DMS153 treated with DMSO at 0.1 percent for 48 hours (cell line): Measurements from ENCODE around the gene EML4.

Experiments used
- DNase-seq: peaks from one replicate; lab custom pipeline; 2025; ENCODE audit not compliant: unreplicated experiment; lab: John Stamatoyannopoulos, UW

EML4 gene

DNA sequence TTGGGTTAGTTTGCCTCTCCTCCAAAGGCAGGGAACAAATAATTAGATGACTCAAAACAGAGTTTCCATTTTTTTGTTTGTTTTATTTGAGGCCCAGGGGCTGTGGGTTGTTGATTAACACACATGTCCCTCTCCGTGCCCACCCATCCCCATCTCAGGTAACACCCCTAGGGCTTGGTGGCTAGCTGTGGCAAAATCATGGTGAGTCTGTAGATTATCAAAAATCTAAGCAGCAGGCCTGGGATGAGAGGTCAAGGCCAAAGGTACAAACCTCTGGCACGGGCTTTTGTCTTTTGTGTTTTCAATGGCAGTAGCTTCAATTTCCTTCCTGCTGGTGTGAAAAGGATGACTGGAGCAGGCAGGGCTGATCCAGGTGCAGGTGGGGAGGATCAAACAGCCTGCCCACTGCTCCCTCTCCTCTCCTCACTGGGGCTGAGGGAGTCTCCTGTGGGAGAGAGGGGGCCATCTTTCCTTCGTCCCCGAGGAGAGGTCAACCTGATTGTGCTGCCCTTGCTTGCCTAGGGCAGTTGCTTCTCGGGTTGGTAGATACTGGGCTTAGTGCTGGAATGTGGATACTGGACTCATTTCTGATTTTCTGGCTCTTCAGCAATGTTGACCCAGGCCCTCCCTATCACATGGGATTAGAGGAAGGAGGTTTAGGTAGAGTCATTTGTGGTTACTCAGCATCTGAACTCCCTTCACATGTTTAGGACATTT lies 31.9 kb upstream of the EML4 start:
- DNase-seq, result no peak

DNA sequence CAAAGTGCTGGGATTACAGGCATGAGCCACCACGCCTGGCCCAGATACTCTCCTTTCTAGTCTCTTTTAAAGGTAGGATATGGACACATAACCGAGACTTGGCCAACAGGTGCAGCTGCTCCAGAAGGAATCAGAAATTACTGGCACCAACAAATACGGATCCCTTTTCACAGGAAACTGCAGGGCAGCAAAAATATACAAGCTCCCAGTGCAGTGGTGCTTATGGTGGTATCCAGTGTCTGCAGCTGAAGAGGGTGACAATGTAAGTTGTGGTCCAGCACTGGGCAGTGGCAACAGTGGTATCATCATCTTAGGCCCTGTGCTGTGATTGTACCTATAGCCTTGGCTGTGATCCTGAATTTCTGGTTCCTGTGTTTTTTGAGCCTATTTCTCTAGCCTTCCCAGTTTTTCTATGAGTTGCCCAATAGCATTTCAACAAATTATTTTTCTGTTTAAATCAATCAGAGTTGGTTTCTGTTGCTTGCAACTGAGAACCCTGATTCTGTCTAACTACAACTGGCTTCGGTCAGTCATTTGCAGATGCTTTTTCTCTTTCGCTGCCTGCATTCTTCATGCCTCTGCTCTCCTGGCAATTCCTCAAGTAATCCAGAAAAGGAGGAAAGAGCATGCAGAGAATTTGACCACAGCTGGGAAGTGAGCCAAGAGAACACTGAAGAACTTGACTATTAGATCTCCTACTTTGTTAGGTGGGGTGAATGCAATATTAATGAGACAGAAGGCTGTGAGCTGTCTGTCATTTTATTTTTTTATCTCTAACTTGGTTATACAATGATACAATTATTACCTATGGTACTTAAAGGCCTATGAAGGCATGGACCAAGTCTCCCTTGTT lies 30.8 kb upstream of the EML4 start:
- DNase-seq, result no peak

DNA sequence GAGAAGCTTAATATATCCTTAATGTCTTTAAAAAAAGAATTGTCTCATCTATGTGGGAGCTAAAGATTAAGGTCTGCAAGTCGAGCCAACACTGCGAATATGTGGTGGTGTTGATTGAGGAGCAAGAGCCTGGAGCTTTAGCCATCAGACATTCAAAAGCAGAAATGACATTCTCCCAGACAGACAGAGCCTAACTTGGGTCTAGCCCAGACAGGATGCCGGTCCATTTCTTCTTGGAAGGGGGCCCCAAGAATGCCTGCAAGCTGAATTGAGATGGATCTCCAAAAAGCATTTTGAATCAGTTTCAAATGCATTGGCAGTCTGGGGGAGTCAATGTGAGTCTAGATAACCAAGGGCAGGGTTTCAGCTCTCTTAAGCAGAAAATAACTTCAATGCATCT lies 30.1 kb upstream of the EML4 start:
- DNase-seq, result no peak

DNA sequence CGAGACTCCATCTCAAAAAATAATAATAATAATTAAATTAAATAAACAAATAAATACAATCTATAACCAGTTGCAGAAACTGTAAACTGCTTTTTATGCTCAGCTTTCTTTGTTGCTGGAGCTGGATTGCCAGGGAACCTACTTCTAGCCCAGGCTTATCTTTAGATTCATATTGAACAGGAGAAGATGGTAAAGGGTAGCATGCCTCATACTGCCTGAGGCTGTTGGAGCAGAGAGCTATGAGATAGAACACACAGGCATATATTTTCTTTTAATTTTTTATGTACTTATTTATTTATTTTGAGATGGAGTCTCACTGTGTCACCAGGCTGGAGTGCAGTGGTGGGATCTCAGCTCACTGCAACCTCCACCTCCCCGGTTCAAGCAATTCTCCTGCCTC lies 28.7 kb upstream of the EML4 start:
- DNase-seq, result no peak

DNA sequence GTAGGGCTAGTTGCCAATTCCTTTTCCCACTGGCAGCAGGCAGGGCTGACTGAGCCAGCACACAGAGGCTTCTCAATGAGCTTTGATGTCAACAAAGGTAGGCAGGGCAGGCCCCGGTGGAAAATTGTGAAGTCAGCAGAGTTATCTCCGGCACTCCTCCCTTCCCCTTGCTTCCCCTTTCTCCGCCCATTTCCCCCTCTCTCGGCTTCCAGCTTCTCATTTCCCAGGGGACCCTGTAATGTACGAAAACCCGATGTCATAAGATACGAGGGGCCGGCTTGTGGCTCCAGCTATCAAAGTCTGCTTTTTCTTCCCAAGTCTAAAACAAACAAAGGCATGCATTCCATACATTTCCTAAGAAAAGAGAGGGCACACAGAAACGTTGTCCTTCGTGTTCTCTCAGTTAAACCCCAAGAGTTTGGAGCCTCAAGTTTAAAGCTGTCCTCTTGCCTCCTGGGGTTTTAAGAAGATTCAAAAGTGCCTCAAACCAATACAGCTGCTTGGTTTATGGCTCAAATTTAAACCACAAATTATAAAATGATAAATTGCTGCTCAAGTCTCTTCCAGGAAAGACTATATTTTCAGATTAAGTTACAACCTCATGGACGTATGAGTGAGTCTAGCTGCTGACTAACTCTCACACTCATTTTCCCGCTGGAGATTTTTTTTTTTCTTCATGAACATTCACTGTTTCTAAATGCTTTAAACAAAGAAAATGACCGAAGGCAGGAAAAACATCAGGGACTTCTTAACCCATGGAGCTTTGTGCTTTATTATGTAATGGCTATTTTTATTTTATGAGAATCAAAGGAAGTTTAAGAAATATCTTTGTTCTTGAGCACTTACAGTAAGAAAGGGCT lies 27.2 kb upstream of the EML4 start:
- DNase-seq, result peak; percentile 81

DNA sequence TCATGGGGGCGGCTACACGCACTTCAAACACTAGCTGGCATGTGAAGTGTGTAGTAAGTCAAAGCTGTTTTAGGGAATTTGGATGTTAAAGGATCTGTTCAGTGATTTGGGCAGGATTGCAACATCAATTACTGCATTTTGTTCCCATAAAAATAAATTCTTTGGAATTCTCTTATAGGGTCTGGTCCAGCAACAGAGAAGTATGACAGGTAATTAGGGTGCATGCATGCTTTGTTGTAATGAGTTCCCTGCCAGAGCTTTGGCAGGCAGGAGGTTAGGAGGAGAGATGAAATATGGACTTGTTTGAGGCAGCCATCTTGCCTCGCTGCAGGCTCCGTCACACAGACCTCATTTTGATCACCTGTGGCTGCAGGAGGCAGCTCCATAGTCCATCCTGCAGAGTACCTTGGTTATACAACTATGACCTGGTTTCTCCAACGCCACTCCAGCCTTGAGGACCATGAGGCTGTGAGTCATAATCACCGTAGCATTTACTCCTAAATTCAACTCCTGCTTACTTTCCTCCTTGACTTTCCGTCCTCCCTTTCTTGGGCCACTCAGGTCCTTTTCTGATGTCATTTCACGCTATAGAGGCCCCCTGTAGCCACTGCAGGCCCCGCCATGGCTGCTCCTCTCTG lies 26.5 kb upstream of the EML4 start:
- no peak for DNase-seq

DNA sequence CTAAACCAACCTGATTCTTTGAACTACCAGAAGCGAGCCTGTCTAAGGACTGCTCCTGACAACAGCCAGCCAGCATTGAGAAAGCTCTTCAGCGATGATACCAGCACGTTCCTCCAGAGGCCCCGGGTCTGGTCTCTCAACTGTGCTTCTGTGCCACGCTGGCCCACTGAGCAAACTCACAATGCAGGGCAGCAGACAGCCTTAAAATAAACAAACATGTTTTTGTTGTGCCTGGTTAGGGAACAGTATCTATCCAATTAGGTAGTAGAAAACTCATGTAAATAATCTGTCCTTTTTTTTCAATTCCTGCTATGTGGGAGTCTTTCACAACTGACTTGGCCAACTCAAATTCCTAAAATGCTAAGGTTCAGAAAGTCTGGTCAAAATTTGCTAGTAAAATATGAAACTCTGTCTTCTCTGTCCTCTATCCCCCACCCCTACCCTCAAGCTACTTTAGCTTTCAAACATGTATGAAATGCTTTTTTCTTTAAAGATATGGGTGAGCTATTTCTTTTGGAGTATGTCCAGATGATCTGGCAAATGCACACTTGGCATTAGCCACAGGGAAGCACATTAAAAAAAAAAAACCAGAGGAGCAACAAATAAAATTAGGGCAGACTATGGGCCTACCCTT lies 21.4 kb upstream of the EML4 start:
- DNase-seq, result no peak

DNA sequence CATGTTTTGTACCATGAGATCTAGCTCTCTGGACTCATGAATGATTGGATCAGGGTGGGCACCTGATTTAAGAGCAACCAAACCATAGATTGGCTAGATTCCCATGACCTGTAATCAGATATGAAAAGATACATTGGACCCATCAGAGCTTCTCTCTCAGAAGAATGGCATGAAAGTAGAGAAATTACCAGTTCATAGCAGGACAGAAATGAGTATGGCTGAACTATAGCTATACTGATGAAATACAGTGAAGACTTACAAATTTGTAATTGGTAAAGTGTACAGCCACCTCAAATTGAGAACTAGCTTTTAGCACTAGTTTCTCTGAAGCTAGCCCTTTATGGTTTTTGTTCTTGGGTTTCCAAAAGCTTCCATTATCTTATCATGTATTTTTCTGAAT lies 19.0 kb upstream of the EML4 start:
- DNase-seq, result no peak

DNA sequence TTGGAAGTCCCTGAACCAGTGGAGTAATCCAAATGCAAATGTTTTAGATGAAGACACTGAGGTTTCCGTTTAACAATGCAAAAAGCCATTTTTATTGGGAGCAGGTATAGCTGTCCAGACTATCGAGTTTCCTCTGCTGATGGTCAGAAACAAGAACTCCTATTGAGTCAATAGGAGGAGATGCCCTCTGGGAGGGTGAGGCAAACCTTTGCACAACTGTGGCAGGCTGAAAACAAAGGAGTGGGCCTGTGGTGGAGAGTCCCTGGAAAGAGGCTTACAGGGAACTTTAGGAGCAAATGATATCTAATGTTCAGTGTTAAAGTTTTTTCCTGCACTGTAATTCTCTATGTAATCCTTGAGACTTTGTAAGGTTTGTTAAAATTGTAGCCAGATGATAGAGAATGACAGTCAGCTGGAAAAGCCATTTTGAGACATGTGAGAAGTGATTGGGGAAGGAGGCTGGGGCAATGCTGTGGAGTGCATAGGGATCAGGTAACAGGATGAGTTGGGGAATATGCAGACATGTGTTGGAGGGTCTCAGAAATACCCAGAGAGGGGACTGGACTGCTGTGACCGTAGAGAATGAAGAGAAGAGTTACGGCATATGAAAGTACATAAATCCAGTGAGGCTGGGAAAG lies 15.1 kb upstream of the EML4 start:
- no peak for DNase-seq

DNA sequence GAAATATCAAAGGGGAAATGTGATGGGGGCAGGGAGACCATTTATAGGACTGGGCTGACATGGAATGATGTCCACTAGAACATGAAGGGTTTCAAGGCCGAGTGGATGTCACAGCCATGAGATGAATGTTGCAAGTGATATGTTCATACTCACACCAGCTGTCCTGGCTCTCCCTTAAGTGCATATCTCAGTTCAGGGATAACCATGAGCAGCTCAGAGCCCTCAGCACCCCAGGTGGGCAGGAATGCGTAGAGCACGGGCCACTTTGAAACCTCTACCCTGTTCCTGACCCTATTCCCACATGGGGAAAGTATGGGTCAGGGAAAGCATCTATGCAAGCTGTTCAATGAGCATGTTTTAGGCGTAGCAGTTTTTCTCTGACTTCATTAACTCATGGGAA lies 12.4 kb upstream of the EML4 start:
- no peak for DNase-seq

DNA sequence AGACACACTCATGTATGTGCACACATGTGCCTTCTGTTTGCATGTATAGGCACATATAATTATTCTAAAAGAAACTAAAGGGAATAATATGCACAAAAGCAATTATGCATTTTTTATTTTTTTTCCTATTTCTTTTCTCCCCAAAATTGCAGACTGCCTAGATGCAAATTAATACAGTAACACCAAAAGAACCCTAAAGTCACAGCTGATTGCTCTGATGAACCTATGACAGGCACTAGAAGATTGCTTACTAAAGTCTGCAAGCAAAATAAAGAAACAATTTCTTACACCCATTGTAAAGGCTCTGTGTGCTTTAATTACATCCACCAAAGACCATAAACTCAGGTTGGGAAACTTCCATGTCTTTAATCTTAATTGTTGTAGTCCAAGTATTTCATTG lies 7.7 kb upstream of the EML4 start:
- DNase-seq, result no peak

DNA sequence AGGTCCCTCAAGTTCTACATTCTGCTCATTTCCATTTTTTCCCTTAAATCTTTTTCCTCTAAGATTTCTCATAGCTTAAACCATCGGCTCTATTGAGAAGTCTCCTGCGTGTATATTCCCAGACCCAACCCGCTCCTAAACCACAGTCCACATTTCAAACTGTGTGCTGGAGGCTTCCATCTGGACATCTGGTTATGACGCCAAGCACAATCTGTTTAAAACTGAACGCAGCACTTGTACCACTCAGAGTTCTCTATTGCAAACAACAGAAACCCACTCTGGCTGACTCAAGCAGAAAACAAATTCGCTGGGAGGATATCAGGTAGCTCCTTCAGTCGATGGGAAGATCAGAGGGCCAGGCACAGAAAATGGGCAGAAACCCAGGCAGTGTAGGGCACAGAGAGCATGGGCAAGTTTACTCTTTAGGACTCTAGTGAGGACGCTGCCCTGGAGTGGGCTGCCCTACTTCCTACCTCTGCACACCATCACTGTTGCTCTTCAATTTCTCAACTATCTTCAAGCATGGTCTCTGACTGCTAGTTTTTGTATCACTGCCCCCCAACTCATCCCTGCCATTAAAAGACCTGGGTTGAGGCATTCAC lies 5.6 kb upstream of the EML4 start:
- DNase-seq, result no peak

DNA sequence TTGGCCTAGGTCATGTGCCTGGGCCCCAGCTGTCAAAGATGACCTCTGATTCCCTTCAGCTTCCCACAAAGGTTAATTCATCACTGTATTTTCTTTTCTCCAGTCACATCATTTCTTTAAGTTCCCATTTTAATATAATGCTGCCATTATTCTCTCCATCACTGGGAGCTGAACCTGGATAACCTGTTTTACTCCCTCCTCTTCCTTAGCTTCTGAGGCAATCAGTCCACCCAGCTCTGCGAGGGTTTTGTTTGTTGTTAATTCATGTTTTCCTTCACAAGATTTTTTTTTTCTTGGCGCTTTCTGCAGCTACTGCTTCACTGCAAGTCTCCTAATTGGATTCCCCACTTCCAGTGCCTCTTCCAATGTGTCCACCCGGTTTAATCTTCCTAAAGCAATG lies 5.1 kb upstream of the EML4 start:
- DNase-seq, result no peak

DNA sequence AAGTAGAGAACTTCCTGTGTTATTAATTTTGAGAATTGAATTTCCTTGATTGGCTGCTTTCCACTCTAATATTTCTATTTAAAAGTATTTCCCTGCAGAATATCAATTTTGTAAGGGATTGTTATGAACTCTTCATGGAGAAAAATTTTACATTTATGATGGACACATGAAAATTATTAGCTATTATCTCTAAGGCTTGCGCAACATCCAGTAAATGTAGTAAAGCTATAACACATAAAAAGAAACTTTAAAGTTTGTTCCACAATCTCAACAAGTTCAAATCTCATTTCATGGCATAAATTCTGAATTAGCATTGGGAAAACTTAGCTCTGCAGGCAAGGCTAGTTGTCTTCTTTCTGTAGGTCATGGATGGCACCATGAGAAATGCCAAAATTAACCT lies 4.2 kb upstream of the EML4 start:
- DNase-seq, result no peak

DNA sequence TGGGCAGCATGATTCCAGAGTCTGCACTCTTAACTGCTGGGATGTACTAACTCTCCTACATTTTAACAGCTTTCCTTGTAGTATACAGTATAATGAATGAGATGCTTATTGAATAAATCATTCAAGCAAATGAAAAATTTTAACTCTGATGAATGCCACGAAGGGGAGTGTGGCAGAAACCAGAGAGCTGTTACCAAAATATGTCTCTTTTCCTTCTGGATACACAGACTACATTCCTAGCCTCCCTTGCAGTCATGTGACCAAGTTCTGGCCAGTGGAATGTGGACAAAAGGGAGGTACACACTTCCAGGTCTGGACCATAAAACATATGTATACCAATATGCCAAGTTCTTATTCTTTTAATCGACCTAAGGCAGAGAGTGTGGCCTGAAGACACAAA lies 1.7 kb upstream of the EML4 start:
- no peak for DNase-seq

DNA sequence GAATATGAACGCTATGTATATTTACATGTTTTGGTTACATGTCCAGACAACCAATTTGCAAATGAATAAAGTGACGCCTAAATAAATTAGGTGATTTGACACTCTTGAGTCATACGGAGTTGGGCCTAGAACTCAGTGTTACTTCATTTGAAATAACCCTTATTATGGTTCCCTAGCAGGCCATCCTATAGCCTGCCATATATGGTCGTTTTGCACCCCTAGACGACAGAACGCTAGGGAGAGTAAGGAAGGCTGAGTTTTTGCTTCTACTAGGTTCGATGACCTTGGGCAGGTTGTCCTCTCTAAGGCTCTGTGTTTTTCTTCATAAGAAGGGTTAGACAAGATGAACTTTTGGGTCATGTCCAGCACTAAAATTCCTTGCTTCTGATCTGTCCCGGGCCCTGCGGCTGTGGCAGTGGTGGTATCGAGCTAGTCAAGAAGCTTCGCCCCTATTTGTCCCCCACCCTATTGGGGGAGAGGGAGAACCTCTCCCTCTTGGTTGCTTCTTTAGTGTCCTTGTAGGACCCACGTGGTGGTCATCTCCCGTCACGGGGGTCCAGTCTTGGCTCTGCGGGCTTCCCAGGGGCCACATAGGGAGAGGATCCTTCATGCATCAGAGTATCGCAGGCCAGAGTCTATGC lies 574 bp upstream of the EML4 start:
- DNase-seq, result no peak

DNA sequence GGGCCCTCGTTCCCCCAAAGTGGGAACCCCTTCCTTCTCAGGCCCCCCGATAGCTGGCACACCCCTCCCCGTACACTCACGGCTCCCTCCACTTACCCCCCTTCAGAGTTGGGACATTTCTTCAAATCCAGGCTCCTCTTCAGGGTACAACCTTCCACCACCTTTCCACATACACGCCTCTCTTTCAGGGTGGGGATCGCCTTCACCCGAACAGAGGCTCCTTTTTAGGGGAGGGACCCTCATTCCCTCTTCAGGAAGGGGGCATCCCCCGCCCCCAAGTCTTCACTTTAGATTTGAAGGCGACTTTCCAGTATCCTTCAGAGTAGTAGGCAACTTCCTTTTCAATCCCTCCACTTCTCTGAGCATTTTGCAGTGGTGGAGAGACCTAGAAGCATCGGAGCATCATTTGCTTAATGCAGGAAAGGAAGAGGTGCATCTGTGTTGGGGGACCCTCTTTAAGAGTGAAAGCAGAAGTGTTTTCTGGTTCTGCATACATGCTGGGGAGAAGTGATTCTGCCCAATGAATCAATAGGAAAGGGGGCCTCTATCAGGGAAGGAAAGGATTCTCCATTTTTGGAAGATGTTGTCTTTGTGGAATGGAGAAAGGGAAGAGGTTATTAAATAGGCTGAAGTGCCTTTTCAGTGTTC lies 845 bp downstream of the EML4 start:
- DNase-seq, result no peak

DNA sequence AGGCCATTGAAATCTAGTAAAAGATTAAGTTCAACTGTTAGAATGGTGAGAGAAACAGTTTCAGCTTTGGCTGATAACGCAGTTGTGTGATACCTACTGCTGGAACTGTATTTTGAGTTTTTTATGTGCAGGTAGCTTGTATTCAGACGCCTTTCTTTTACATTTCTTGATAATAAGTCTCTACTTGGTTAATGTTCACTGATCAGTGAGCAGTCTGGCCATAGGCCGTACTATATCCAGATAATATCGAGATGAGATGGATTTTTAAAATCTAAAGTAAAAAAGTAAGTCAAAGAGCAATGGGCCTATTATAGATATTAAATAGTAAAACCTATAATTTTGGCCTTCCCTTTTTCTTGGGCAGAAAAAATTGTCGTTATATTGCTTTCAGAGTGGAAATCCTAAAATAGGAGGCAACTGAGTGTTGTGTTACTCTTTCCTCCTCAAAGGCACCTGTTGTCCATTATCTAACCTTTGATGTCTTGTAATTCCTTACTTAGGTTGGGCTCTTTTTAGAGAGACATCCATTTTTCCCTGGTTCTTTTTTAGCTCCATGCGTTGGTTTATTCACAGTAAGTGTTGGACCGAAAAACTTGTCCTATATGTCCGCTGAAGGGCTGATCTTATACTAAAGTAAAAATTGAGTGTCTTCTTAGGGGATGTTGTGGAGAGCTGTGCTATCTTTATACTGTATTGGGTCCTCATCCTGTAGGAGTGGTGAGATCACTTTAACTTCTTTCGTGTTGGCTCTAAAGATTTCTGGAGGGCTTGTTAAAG lies 1.7 kb downstream of the EML4 start:
- DNase-seq, result no peak
